Upper lobe of left lung (tissue), 4 donors: ENCODE measurements around the gene ANKIB1.

Experiments
- CTCF ChIP-seq, 6 experiments: fragments of 450-650 bp in 4 of 6; fragments of 200-600 bp in 2 of 6; sonication (generic) in 2 of 6; IDR thresholded peaks; one replicate each; pipeline ENCODE4 v1.5.1; 2016 to 2019; ENCODE audit warnings: antibody characterized with exemption in 6 of 6
- EP300 ChIP-seq, 4 donors: sonication (generic); formaldehyde crosslinking; IDR thresholded peaks; one replicate each; pipeline ENCODE4 v1.5.1; 2017; ENCODE audit warnings: antibody characterized with exemption in 4 of 4, control low read depth in 2 of 4
- POLR2A ChIP-seq, 4 donors: fragments of 450-650 bp; IDR thresholded peaks; one replicate each; pipeline ENCODE4 v1.5.1; 2016 to 2017; ENCODE audit warnings: antibody characterized with exemption in 4 of 4, mild to moderate bottlenecking in 2 of 4
- POLR2AphosphoS5 ChIP-seq, 2 donors: sonication (generic); formaldehyde crosslinking; IDR thresholded peaks; one replicate each; pipeline ENCODE4 v1.5.1; 2017; ENCODE audit warnings: antibody characterized with exemption in 2 of 2

- no peak for TF ChIP-seq POLR2A (IDR thresholded peaks at IDR 0.05)
- no peak for TF ChIP-seq EP300 (IDR thresholded peaks at IDR 0.05)
- TF ChIP-seq CTCF (IDR thresholded peaks at IDR 0.05): no peak
- no peak for TF ChIP-seq POLR2AphosphoS5 (IDR thresholded peaks at IDR 0.05)
These were observed 827 bp upstream of the ANKIB1 start for GRCh38 chr7:92244808-92245486.
